ENCODE results near the gene ZNF334.

DNA sequence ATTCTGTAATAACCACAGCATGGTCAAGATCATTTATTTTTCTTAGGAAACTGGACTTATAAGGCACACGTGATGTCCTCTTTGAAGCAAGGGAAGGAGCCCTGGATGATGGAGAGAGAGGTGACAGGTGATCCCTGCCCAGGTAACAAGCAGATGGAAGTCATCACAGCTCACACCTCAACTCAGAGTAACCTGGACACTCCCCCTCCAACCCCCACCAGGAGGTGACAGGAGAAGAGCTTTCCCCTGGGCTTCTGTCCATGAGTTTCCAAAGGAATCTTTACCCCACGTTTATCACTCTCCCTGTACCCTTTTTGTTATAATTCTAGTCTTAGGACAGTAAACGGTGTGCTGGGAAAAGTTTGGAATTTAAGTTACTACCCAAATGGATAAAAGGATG is 28.4 kb downstream of the ZNF334 start:
- TF ChIP-seq, protein P1, sequence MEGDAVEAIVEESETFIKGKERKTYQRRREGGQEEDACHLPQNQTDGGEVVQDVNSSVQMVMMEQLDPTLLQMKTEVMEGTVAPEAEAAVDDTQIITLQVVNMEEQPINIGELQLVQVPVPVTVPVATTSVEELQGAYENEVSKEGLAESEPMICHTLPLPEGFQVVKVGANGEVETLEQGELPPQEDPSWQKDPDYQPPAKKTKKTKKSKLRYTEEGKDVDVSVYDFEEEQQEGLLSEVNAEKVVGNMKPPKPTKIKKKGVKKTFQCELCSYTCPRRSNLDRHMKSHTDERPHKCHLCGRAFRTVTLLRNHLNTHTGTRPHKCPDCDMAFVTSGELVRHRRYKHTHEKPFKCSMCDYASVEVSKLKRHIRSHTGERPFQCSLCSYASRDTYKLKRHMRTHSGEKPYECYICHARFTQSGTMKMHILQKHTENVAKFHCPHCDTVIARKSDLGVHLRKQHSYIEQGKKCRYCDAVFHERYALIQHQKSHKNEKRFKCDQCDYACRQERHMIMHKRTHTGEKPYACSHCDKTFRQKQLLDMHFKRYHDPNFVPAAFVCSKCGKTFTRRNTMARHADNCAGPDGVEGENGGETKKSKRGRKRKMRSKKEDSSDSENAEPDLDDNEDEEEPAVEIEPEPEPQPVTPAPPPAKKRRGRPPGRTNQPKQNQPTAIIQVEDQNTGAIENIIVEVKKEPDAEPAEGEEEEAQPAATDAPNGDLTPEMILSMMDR (conservative IDR thresholded peaks at IDR 0.05): no peak
- no peak for TF ChIP-seq EZH2 (IDR thresholded peaks at IDR 0.05; ENCODE audit: low read depth)

Measured in PC-9 (cell line).